ENCODE data around the gene TBC1D12. TPM values are rescaled to one million over a fixed set of nuclear protein-coding genes. Genes with fewer than 3 reads are reported as not detected.

TBC1D12 gene
- total RNA-seq, 2 experiments from 2014 or later: 0.27 to 0.42 TPM

DNA sequence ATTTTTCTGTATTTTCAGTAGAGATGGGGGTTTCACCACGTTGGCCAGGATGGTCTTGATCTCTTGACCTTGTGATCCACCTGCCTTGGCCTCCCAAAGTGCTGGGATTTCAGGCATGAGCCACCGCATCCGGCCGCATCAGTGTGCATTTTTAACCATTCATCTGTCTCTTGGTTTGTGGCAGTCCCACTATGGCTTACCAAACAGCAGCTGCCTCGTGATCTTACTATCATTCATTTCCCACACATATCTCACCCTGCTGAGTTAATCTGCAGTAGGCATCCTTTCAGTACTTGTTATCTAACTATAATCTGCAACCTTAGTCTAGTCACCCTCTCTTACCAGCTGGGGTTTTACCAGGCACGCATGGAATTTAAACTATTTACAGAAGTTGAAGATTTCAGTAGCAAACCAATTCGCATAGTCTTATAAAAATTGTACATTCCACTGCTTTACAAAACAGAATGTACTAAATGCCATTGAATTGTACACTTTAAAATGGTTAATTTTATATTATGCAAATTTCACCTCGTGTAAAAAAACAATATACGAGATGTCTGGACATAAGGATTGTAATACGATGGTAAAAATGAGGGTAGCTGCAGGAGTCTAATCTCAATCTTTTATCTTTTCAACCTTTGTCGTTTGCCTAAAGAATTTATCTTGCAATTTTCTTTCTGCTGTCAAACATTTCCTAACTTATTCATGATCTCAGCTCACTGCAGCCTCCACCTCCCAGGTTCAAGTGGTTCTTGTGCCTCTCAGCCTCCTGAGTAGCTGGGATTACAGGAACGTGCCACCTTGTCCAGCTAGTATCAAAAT lies 4.6 kb upstream of the TBC1D12 start:
- no peak overlapping the region for H3K4me3 ChIP-seq (ENCODE audit: low read length)
- Mint-ChIP-seq H3K4me1 (ENCODE audit: low read depth) (no peaks in the 10 kb centered on the region), H3K9me3 (no peaks in the 10 kb centered on the region), H3K27ac (no peak overlapping the region), H3K36me3 (ENCODE audit: low read depth) (no peaks in the 10 kb centered on the region), H3K4me3 (no peak overlapping the region), H3K27me3 (peaks cover 40% of the 10 kb centered on the region)
- H3K27me3 ChIP-seq (ENCODE audit: control insufficient read depth in 1 of 2, insufficient read depth in 2 of 2, low read length in 2 of 2): peaks cover 9 to 15% of the 10 kb centered on the region in 2 experiments
- no peaks in the 10 kb centered on the region for H3K36me3 ChIP-seq (ENCODE audit: insufficient read depth, low read length)
- H3K9me3 ChIP-seq (ENCODE audit: control insufficient read depth in 1 of 2, insufficient read depth in 1 of 2, low read length in 2 of 2): peaks cover 0 to 12% of the 10 kb centered on the region in 2 experiments
- no peak for ATAC-seq (ENCODE audit: poor library complexity)
- no peak for DNase-seq
- H3K27ac ChIP-seq (ENCODE audit: low read depth in 1 of 2, low read length in 2 of 2): no peak overlapping the region
- intact Hi-C loops (cut with DNase I, micrococcal nuclease): no loop called here
- H3K4me1 ChIP-seq (ENCODE audit: insufficient read depth, low read length): peaks cover 6% of the 10 kb centered on the region
- TF ChIP-seq, protein P1, sequence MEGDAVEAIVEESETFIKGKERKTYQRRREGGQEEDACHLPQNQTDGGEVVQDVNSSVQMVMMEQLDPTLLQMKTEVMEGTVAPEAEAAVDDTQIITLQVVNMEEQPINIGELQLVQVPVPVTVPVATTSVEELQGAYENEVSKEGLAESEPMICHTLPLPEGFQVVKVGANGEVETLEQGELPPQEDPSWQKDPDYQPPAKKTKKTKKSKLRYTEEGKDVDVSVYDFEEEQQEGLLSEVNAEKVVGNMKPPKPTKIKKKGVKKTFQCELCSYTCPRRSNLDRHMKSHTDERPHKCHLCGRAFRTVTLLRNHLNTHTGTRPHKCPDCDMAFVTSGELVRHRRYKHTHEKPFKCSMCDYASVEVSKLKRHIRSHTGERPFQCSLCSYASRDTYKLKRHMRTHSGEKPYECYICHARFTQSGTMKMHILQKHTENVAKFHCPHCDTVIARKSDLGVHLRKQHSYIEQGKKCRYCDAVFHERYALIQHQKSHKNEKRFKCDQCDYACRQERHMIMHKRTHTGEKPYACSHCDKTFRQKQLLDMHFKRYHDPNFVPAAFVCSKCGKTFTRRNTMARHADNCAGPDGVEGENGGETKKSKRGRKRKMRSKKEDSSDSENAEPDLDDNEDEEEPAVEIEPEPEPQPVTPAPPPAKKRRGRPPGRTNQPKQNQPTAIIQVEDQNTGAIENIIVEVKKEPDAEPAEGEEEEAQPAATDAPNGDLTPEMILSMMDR (IDR thresholded peaks at IDR 0.05): no peak
- ChIA-PET CTCF (no interaction called here), POLR2A (no interaction called here)

DNA sequence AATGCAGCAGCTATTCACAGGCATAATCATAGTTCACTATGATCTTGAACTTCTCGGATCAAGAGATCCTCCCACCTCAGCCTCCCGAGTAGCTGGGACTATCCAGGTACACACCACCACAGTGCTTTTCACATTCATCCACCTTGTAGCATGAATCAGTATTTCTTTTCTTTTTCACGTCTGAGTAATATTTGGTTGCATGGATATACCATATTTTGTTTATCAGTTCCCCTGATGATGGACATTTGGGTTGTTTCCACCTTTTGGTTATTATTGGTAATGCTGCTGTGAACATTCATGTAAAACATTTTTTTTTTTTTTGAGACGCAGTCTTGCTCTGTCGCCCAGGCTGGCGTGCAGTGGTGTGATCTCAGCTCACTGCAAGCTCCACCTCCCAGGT lies 3.6 kb upstream of the TBC1D12 start:
- peaks cover 43% of the 10 kb centered on the region for H3K27me3 Mint-ChIP-seq

DNA sequence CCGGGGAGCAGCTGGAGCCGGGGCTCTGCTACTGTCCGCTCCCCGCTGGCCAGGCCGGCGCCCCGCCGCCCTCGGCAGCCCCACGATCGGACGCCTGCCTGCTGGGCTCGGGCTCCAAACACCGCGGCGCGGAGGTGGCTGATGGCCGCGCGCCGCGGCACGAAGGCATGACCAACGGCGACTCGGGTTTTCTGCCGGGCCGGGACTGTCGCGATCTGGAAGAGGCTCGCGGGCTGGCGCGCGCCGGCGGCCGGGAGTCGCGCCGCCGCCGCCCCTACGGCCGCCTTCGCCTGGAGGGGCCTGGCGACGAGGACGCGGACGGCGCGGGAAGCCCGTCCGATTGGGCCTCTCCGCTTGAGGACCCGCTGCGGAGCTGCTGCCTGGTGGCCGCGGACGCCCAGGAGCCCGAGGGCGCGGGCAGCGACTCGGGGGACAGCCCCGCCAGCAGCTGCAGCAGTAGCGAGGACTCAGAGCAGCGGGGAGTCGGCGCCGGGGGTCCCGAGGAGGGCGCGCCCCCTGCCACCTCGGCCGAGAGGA lies 570 bp downstream of the TBC1D12 start:
- Histone ChIP-seq H3K9me3 (ENCODE audit: control insufficient read depth in 1 of 2, insufficient read depth in 1 of 2, low read length in 2 of 2) (peaks cover 0 to 16% of the 10 kb centered on the region in 2 experiments), H3K4me3 (ENCODE audit: low read length) (peak overlapping the region; percentile 48), H3K27ac (ENCODE audit: low read depth in 1 of 2, low read length in 2 of 2) (no peak overlapping the region), H3K36me3 (ENCODE audit: insufficient read depth, low read length) (no peaks in the 10 kb centered on the region), H3K4me1 (ENCODE audit: insufficient read depth, low read length) (peaks cover 12% of the 10 kb centered on the region), H3K27me3 (ENCODE audit: control insufficient read depth in 1 of 2, insufficient read depth in 2 of 2, low read length in 2 of 2) (peaks cover 35 to 63% of the 10 kb centered on the region in 2 experiments)
- H3K36me3 Mint-ChIP-seq (ENCODE audit: low read depth): no peaks in the 10 kb centered on the region
- H3K27me3 Mint-ChIP-seq: peaks cover 75% of the 10 kb centered on the region
- H3K4me3 Mint-ChIP-seq: no peak overlapping the region
- TF ChIP-seq, protein P1 (IDR thresholded peaks at IDR 0.05): no peak
- ChIA-PET CTCF (no interaction called here), POLR2A (no interaction called here)
- intact Hi-C loops (cut with DNase I, micrococcal nuclease): no loop called here
- peak in 2 of 14 experiments; percentile 14 to 45 for DNase-seq
- no peak for ATAC-seq (ENCODE audit: poor library complexity)
- H3K9me3 Mint-ChIP-seq: no peaks in the 10 kb centered on the region
- peaks cover 7% of the 10 kb centered on the region for H3K4me1 Mint-ChIP-seq (ENCODE audit: low read depth)
- no peak overlapping the region for H3K27ac Mint-ChIP-seq

More for the DNA sequence above, 3.6 kb upstream of the TBC1D12 start:
- Histone ChIP-seq H3K36me3 (ENCODE audit: insufficient read depth, low read length) (no peaks in the 10 kb centered on the region), H3K27me3 (ENCODE audit: control insufficient read depth in 1 of 2, insufficient read depth in 2 of 2, low read length in 2 of 2) (peaks cover 14 to 22% of the 10 kb centered on the region in 2 experiments), H3K27ac (ENCODE audit: low read depth in 1 of 2, low read length in 2 of 2) (no peak overlapping the region), H3K4me1 (ENCODE audit: insufficient read depth, low read length) (peaks cover 11% of the 10 kb centered on the region), H3K4me3 (ENCODE audit: low read length) (no peak overlapping the region), H3K9me3 (ENCODE audit: control insufficient read depth in 1 of 2, insufficient read depth in 1 of 2, low read length in 2 of 2) (peaks cover 0 to 12% of the 10 kb centered on the region in 2 experiments)
- ChIA-PET CTCF (no interaction called here), POLR2A (no interaction called here)
- no peak overlapping the region for H3K27ac Mint-ChIP-seq
- H3K4me3 Mint-ChIP-seq: no peak overlapping the region
- no peaks in the 10 kb centered on the region for H3K36me3 Mint-ChIP-seq (ENCODE audit: low read depth)
- no peak for ATAC-seq (ENCODE audit: poor library complexity)
- intact Hi-C loops (cut with DNase I, micrococcal nuclease): no loop called here
- TF ChIP-seq, protein P1 (IDR thresholded peaks at IDR 0.05): no peak
- H3K4me1 Mint-ChIP-seq (ENCODE audit: low read depth): peaks cover 4% of the 10 kb centered on the region
- no peak for DNase-seq
- H3K9me3 Mint-ChIP-seq: no peaks in the 10 kb centered on the region

Measured in CD4-positive, alpha-beta T cell (primary cell).